Measurements from ENCODE around the gene ITPRIP.

ITPRIP gene

DNA sequence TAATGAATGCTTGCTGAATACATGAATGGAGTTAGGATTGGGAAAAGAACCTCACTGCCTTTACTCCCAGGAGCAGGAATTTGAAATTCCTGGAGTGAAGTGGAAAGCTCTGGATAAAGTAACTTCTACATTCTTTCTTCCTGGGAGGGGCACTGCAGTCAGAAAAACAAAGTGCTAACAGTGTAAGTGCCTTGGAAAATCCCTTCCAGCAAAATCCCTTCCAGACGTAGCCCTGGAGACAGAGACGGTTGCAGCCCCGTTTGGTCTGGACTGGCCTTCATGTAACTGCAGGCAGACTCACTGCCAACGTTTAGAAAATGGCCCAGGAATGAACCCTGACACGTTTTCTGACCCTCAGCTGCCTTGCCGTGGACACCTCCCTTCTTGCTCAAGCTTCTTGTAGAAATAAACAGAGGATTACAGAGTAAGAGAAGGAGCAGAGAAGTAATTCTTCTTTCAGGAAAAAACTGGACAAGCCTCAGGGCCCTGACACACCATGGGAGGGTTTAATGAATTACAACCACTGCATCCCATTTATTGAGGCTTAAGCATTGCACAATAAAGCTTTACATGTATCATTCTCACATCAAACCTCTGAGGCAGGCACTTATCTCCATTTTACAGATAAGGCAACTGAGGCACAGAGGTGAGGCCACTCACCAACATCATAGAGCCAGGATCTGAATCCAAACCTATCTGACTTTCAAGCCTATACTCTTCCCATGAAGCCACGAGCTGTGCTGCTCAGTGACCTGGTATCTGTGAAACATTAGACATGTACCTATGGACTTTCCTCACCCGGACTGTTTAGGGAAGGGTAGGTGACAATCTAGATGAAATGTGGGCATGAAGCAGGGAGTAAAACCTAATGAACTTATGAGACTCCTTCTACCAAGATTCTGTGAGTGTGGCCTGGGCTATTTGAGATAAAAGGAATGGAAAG is 7.8 kb downstream of the ITPRIP start:
- DNase-seq (ENCODE audit: low read depth), result peak; percentile 94
- TF ChIP-seq, protein P1, sequence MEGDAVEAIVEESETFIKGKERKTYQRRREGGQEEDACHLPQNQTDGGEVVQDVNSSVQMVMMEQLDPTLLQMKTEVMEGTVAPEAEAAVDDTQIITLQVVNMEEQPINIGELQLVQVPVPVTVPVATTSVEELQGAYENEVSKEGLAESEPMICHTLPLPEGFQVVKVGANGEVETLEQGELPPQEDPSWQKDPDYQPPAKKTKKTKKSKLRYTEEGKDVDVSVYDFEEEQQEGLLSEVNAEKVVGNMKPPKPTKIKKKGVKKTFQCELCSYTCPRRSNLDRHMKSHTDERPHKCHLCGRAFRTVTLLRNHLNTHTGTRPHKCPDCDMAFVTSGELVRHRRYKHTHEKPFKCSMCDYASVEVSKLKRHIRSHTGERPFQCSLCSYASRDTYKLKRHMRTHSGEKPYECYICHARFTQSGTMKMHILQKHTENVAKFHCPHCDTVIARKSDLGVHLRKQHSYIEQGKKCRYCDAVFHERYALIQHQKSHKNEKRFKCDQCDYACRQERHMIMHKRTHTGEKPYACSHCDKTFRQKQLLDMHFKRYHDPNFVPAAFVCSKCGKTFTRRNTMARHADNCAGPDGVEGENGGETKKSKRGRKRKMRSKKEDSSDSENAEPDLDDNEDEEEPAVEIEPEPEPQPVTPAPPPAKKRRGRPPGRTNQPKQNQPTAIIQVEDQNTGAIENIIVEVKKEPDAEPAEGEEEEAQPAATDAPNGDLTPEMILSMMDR (conservative IDR thresholded peaks at IDR 0.05; ENCODE audit: low read depth, low read length), result no peak
- peak overlapping the region; percentile 3 for H3K4me3 ChIP-seq (ENCODE audit: low read depth, low read length)

DNA sequence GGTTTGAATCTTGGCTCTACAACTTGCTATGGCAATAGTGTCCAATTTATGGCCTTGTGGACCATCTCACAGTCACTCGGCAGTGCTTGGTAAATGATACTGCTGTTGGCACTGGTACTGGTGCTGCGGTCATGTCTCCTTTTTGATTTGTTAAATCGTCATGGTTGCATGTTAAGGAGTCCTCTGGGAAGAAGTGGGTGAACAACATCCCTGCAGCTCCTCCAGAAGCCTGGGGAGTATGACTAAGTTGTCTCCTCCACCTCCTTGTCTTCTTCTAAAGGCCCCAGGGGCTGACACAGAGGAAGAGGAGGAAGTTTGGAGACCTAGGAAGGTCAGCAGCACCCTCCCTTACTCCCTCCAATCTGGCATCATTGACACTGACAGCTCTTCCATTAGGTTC is 8.5 kb downstream of the ITPRIP start:
- no peak overlapping the region for H3K4me3 ChIP-seq (ENCODE audit: low read depth, low read length)
- DNase-seq (ENCODE audit: low read depth), result peak; percentile 70

DNA sequence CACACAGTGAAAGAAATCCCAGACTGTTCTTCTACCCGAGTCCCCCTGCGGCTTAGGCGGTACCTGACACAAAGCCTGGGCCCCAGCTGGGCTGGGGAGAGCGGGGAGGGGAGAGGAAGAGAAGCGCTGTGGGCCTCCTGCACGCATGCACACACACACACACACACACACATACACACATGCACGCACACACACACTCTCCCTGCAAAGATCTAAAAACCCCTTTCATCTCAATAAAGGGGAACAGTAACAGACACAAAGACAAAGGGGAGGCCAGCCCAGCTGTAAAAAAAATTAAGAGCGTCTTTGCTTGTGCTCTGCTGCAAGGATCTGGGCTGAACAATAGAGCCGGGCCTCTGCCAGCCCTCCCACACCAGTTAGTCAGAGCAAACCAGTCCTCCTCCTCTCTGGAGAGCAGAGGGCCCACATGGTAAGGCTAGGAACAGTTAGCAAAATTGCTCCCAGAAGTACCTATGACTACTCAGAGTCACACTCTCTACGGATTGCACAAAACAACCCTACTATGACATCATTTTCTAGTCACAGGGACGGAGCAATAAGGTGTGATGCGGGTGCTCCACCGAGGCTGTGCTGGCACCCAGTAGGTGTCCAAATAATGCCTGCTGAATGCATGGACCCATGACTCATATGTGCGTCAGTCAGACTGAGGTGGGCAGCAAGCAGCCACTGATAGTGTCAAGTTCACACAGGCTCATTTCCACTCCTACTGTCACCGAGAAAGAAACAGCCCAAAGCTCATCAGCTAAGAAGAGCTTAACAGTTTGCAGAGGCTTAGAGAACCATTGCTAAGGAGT is 9.2 kb downstream of the ITPRIP start:
- H3K4me3 ChIP-seq (ENCODE audit: low read depth, low read length), result peak overlapping the region; percentile 43
- DNase-seq (ENCODE audit: low read depth), result peak; percentile 90
- TF ChIP-seq, protein P1 (conservative IDR thresholded peaks at IDR 0.05; ENCODE audit: low read depth, low read length), result no peak

More for the DNA sequence above, 8.5 kb downstream of the ITPRIP start:
- TF ChIP-seq, protein P1 (conservative IDR thresholded peaks at IDR 0.05; ENCODE audit: low read depth, low read length), result no peak

DNA sequence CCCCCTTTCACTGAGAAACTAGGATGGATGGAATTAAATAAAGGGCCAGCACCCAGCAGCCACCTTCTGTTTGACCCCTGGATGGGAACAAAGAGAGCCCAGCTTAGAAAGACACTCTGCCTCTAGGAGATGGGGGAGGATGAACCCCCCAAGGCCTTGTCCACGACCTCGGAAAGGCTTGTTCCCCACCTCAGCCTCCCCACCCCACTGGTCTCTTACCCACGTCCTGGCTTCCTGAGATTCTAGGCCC is 9.7 kb downstream of the ITPRIP start:
- no peak for DNase-seq (ENCODE audit: low read depth)
- peak overlapping the region; percentile 43 for H3K4me3 ChIP-seq (ENCODE audit: low read depth, low read length)
- TF ChIP-seq, protein P1 (conservative IDR thresholded peaks at IDR 0.05; ENCODE audit: low read depth, low read length), result no peak

DNA sequence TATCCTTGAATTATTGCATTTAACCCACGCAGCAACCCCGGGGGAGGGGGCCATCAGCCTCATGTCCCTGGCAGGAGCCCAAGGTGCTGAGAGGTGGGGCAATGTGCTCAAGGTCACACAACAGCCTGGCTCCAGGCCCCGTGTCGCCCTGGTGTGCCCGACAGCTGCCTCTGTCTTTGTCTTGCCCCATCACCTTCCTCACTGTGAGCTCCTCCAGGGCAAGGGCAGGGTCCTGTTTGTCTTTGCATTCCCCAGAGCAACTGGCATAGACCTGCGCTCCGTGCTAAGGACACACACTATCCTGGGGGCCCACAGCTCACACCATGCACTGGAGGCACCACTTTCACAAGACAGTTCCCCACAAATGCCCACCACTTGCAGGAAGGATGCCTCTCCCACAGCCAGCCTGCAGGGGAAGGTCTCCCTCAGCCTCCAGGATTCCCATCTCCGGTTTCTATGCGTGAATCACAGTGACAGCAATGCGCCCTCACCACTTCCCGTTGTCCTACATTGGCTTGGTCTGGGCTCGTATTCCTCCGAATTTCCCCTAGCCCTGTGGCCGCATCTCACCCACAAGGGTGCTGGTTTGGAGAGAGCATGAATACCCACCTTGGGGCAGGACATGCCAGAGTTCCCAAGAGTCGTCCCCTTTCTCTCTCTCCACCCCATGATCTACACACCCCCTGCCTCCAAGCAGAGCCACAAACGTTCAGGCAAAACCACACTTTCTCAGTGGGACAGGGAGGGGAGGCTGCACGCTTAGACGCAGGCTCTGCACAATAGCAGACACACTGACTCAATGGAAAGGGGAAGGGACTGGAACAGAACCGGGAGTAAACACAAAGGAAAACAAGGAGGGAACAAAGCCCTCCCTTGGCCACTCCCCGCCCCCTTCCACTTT is 10.3 kb downstream of the ITPRIP start:
- DNase-seq (ENCODE audit: low read depth), result peak; percentile 80

More for the DNA sequence above, 10.3 kb downstream of the ITPRIP start:
- TF ChIP-seq, protein P1 (conservative IDR thresholded peaks at IDR 0.05; ENCODE audit: low read depth, low read length), result peak; percentile 26
- H3K4me3 ChIP-seq (ENCODE audit: low read depth, low read length), result peak overlapping the region; percentile 43
